Measurements from ENCODE around the gene P4HA2.

DNA sequence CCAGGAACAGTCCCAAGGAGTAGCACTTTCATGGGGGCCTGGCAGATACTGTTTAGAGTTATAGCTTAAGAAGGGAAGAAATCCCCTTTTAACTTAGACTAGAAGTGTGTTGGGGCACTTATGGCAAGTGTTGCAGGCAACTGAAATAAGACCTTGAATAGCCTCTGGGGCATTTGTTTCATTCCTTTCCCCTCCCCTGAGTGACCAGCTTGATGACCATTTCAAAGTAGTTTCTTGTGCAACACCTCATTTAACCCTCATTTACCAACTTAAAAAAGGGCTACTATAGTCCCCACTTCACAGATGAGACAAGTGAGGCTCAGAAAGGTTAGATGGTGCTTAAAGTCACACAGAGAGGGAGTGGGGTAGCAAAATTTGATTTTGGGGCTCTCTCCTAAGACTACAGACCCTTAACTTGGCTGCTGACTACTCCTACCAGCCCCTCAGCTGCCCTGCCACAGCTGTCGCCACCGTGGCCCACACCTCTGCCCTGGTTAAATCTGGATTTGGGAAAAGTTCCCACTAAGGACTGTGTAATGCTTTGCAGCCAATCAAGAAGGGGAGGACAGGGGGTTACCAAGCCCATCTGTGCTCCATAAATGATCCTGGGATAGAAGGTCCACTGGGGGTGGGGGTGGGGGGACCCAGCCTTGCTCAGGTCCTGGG is 35.4 kb upstream of the P4HA2 start:
- TF ChIP-seq CTCF (IDR thresholded peaks at IDR 0.05), result no peak
- TF ChIP-seq EP300 (IDR thresholded peaks at IDR 0.05), result no peak
- no peak for TF ChIP-seq POLR2A (IDR thresholded peaks at IDR 0.05)
- TF ChIP-seq POLR2AphosphoS5 (IDR thresholded peaks at IDR 0.05), result no peak
